ENCODE results near the gene ST6GALNAC5.

Gene ST6GALNAC5

GRCh38 chr1:77015748-77016341 is 148.6 kb downstream of the ST6GALNAC5 start:
- no peak for DNase-seq

DNA sequence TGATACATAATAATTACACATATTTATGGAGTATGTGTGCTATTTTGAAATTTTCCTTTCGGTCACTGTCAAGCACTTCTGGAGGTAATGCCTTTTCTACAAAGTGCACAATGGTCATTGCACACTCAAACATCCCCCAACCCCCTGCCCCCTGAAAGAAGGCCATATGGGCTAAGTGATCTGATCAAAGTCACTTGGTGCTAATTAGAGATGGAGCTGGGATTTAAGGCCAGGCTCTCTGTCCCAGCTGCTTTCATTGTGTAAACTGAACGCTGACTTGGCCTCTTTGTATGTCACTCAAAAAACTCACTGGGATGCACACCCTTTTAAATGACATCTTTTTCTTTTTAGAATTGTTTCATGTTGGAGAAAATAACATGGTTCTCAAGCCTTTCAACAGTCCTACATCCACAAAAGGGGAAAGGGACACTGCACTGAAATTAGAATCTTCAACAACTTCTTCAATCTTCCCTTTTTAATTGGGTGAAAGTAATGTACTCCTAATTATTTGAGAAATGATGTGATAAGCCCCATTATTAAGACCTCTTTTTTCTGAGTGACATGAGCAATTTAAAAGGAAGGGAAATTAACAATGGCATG is 149.2 kb downstream of the ST6GALNAC5 start:
- no peak for DNase-seq

GRCh38 chr1:77018311-77018710 is 151.0 kb downstream of the ST6GALNAC5 start:
- DNase-seq: no peak

- peak; percentile 5 for DNase-seq
These were observed 151.5 kb downstream of the ST6GALNAC5 start for GRCh38 chr1:77018761-77019160.

GRCh38 chr1:77021732-77022131 is 154.5 kb downstream of the ST6GALNAC5 start:
- no peak for DNase-seq

DNA sequence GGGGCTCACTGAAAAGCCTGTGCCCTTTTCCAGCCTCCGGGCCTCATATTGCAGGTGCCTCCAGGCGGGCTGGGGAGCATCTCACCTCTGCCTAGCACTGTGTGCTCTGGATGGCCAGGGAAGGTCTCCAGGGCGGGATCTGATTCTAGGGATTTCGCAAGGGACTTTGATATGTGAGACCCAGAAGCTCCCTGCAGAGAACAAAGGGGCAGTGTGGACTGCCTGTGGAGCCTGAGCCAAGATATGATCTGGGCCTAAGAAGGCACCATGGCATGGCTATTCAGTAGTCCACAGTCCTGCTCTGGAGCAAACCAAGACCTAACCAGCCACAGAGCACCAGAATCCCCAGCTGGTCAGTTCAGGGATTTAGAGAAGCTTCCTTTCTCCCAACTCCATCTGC is 157.2 kb downstream of the ST6GALNAC5 start:
- no peak for DNase-seq

DNA sequence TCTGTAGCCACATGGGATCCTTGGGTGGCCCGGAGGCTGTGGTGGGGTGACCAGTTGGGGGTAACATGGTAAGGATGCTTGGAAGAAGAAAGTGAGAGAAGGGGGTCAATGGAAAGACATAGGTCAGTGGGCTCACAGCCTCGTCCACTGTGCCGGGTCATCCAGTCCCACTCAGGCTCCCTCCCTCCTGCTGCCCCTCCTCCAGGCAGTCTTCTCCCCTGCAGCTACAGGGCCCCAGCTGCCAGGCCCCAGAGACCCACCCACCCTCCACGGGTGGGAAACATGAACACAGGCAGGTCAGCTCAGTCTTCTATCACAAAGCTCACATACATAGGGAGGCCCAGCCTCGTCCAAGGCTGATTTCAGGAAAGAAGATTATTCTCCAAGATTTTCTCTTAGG is 158.3 kb downstream of the ST6GALNAC5 start:
- DNase-seq: no peak

- no peak for DNase-seq
These were observed 158.9 kb downstream of the ST6GALNAC5 start for GRCh38 chr1:77026135-77026534.

DNA sequence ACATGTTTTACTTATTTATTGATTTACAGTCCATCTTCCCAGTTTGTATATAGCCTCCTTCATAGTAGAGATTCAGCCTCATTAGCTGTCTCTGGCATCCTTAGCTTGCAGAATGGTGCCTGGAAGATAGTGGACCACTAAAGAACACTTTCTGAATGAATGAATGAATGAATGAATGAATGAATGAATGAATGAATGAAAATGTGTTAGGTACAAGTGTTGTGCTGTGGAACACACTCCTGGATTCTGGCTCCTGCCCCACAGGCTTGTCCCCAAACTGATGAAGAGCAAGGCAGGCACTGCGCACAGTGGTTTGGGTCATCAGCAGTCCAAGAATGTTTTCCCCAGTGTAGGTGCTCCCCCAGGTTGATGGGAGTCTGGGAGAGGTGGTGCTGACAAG is 159.4 kb downstream of the ST6GALNAC5 start:
- DNase-seq: no peak

DNA sequence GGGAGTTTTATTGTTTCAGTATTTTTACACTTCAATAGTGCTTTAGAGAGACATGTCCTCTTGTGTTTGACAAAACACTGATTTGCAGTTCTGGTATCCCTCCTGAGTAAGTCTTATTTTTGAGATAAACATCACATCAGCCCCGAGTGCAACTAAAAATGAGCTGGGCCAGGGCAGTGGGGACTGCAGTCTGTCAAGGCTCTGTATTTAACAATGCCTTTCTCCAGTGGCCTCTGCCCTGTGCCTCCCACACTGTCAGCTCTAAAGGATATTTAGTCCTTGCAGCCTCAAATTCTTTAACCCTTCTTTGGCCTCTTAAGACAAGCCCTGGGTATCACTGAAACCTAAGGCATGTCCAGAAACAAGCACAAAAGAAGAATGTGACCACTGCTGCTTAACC is 160.6 kb downstream of the ST6GALNAC5 start:
- DNase-seq: no peak

DNA sequence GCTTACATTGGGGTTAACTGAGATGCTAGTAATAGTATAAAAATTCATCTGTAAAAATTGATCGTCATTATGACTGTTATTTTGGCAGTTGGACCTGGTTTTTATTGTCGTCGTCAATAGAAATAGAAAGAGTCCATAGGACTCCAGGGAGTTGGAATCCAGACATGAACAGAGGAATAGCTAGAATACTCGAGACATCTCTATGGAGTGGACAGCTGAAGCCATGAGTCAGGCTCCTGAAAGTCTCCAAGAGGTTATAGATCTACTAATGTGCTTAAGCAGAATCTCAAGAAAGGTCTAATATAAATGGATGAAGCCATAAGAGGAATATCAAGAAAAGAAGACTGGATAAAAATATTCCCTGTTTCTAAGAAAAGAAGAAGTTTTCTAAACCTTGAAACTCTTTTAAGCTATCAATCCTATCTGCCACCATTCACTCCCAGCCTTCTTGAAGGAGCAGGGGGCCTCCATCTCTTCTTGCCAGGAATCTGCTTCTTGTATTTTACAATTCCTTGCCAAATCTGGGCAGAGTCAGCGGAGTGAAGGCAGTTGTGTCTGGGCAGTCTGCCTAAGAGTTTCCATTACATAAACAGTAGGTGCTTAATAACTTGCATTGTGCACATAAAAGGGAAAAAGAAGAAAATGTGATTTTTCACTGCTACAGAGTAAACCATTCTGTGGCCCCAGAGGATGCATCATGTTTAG is 163.3 kb downstream of the ST6GALNAC5 start:
- no peak for DNase-seq

DNA sequence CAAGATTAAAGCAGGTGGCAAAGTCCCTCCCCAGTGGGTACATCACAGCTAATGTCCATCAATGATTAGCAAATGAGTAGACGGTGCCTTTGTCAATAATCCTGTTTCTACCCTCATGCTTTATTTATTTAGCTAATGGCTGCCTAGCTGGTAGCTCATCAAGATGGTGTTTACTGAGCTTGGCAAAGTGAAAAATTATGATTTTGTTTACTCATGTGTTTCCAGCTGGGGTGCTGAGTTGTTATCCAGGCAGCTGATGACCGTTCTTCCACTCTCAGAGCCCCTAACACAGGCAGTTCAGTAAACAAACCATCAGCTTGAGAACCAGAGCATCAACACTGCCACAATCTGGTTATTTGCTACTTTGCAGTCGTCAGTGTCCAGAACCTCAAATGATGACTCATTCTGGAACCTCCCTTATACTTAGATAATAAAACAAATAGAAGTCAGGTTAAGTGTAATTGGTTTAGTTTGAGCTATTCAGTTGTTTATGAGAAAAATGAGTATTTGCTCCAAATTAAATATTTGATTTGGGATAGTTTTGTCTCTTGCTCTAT is 163.9 kb downstream of the ST6GALNAC5 start:
- peak; percentile 47 for DNase-seq

DNA sequence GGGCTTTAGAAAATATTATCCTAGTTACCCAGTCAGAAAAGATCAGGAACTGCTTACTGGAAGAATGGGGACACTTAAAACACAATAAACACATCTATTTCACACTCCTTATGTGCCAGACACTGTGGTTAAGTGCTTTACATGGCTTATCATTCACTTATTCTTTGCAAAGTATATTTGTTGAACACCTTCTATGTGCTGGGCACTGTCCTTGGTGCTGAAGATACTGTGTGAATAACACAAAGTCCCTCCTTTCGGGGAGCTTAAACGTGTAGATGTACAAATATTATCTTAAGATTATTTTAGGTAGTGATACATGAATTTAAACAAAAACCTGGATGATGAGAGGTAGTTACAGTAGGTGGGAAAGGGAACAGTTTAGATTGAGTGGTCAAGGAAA is 169.3 kb downstream of the ST6GALNAC5 start:
- peak; percentile 60 for DNase-seq

- DNase-seq: no peak
These were observed 169.8 kb downstream of the ST6GALNAC5 start for GRCh38 chr1:77037038-77037437.

- no peak for DNase-seq
These were observed 170.7 kb downstream of the ST6GALNAC5 start for GRCh38 chr1:77038000-77038399.

DNA sequence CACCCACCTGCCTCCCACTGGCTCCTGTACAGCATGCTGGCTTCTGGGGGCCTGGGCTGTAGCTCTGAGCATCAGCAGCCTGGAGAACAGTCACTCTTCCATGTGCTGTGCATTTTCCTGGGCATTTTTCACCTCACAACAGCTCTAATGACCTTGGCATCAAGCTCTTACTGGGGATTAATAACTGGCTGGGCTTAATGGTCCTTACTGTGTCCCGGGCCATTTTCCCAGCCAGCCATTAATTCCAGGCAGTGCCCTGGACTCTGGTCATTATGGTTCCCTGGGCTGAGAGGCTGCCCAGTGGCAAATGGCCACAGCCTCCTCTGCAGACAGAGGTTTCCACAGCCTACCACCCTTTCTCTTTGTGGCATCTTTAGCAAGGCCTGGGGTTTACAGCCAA is 171.8 kb downstream of the ST6GALNAC5 start:
- DNase-seq: no peak

DNA sequence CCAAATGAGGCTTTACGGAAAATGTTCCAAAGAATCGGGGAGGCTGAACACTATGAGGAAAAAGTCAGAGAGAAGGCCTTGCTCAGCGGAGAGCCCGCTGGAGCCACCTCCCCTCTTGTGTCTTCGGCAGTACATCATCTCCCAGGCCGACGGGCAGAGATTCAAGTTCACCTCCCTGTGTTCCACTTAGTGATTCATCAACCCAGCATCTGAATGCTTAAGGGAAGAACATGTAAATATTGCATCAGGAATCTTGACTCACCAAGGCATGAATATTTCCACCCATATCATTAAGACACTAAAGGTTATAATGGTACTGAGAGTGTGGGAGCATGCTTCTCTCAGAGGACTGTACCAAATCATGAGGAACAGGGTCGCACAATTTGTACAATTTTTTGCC is 172.5 kb downstream of the ST6GALNAC5 start:
- DNase-seq: peak; percentile 98

GRCh38 chr1:77040826-77041225 is 173.5 kb downstream of the ST6GALNAC5 start:
- no peak for DNase-seq

GRCh38 chr1:77044133-77044849 is 177.0 kb downstream of the ST6GALNAC5 start:
- peak; percentile 22 for DNase-seq

DNA sequence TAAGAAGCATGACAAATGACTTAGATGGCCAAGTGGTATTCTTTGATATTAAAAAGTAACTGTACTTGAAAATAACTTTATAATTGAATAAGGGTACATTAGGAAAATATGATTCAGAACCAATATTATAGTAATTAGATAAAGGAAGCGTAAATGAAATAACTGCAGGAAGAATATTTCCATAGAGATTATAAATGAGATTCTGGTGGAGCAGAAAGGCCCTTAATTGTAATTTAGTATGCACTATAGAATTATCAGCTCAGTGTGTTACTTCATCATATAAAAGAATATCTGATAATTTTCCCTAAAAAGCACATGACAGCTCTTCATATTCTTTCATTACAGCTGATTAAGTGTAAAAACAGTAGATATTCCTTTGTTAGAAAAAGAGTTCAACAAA is 180.3 kb downstream of the ST6GALNAC5 start:
- no peak for DNase-seq

DNA sequence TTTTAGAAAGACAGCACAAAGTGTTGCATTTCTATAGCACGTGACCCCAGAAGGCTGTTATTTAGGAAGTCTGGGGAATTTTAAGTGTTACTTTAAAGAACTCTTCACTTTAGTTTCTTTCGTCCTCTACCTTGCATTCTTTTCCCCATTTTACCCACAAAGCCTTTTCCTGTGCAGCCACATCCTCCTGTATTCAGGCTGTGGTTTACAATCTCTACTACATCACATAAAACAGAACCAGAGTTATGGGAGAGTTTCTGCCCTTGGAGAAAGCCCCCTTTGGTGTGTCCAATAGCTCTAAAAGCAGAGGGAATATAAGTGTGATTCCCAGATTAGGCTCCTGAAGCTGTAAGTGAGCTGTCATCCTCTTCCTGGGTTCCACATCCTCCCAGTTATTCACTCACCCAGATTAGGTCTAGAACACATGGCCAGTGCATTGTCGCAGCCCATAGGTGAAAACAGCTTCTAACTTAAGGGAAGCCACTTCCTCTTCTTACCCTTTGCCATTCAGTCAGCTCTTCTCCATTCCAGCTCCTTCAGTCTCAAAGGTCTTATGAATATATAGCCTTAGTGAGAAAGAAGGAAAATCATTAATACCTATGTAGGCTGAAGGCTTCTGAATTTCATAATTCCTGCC is 180.8 kb downstream of the ST6GALNAC5 start:
- no peak for DNase-seq

GRCh38 chr1:77048615-77049005 is 181.3 kb downstream of the ST6GALNAC5 start:
- no peak for DNase-seq

DNA sequence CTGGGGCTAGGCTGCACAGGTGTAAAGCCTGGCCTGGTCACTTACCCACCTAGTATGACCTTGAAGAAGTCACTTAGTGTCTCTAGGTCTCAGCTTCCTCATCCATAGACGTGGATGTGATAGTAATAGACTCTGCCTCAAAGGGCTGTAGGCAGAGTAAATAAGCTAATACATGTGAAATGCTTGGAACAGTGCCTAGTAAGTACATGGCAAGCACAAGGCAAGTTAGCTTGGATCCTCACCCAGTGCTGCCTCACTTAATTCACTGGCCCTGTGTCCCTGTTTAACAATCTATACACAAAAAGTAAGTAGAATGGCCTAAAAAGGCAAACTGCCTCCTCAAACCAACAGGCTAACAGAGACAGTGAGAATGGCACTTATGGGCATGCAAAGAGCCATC is 184.1 kb downstream of the ST6GALNAC5 start:
- no peak for DNase-seq

All from fibroblast of skin of right quadriceps (primary cell).